ENCODE measurements around the gene RPH3AL.
"Not testable (repeated sequence)": the region's sequence is repeated elsewhere in the genome, so short reads cannot be mapped to it uniquely, and the experiment has no call there.

The RPH3AL gene

GRCh38 chr17:234994-235830 lies 117.4 kb downstream of the RPH3AL start:
- not testable (repeated sequence) for DNase-seq

GRCh38 chr17:234163-234993 lies 118.2 kb downstream of the RPH3AL start:
- not testable (repeated sequence) for DNase-seq

GRCh38 chr17:233473-233941 lies 119.1 kb downstream of the RPH3AL start:
- DNase-seq, result no peak

- no peak for DNase-seq
Measured at GRCh38 chr17:231966-232807, 120.4 kb downstream of the RPH3AL start.

- no peak for DNase-seq
Measured at GRCh38 chr17:231191-231965, 121.2 kb downstream of the RPH3AL start.

GRCh38 chr17:230395-230770 lies 122.2 kb downstream of the RPH3AL start:
- DNase-seq, result no peak

- DNase-seq, result no peak
Measured at GRCh38 chr17:229709-230394, 122.8 kb downstream of the RPH3AL start.

- DNase-seq, result no peak
Measured at GRCh38 chr17:228951-229708, 123.5 kb downstream of the RPH3AL start.

GRCh38 chr17:227946-228615 lies 124.5 kb downstream of the RPH3AL start:
- no peak for DNase-seq

GRCh38 chr17:227078-227945 lies 125.3 kb downstream of the RPH3AL start:
- DNase-seq, result no peak

GRCh38 chr17:226108-227077 lies 126.2 kb downstream of the RPH3AL start:
- no peak for DNase-seq

GRCh38 chr17:225551-225950 lies 127.1 kb downstream of the RPH3AL start:
- no peak for DNase-seq

GRCh38 chr17:224576-224975 lies 128.0 kb downstream of the RPH3AL start:
- DNase-seq, result not testable (repeated sequence)

- no peak for DNase-seq
Measured at GRCh38 chr17:223723-224471, 128.7 kb downstream of the RPH3AL start.

- DNase-seq, result no peak
Measured at GRCh38 chr17:222172-222571, 130.4 kb downstream of the RPH3AL start.

GRCh38 chr17:219696-220095 lies 132.9 kb downstream of the RPH3AL start:
- DNase-seq, result no peak

Data from activated CD4-positive, alpha-beta T cell treated with anti-CD3 and anti-CD28 coated beads for 1 hour (primary cell).